ENCODE results near the gene TMCO2. TPM values are rescaled to one million over a fixed set of nuclear protein-coding genes. Genes with fewer than 3 reads are reported as not detected.

TMCO2 gene
- total and polyA plus RNA-seq, 11 donors, result not detected

DNA sequence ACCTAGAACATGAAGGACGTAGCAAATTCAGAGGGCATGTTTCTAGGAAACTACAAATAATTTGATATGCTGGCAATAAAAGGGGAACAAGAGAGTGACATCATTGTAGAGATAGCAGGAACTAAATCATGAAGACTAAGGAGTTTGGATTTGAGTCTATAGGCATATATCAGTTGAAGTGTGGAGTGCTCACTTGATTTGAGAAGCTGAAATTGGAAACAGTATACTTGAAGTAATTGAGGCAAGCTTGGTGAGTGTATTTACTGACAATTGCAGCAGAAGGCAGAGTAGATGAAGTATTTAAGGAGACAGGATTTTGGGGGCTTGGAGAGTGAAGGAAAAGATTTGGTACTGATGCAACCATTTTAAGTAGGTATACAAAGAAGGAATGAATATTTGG lies 6.4 kb upstream of the TMCO2 start:
- H3K27me3 ChIP-seq, result no peaks in the 10 kb centered on the region
- no peak overlapping the region for H3K4me3 ChIP-seq
- peaks cover 0 to 40% (median 28%) of the 10 kb centered on the region in 9 donors for H3K36me3 ChIP-seq
- ATAC-seq (no peak), DNase-seq (no peak)
- TF ChIP-seq, protein P1, sequence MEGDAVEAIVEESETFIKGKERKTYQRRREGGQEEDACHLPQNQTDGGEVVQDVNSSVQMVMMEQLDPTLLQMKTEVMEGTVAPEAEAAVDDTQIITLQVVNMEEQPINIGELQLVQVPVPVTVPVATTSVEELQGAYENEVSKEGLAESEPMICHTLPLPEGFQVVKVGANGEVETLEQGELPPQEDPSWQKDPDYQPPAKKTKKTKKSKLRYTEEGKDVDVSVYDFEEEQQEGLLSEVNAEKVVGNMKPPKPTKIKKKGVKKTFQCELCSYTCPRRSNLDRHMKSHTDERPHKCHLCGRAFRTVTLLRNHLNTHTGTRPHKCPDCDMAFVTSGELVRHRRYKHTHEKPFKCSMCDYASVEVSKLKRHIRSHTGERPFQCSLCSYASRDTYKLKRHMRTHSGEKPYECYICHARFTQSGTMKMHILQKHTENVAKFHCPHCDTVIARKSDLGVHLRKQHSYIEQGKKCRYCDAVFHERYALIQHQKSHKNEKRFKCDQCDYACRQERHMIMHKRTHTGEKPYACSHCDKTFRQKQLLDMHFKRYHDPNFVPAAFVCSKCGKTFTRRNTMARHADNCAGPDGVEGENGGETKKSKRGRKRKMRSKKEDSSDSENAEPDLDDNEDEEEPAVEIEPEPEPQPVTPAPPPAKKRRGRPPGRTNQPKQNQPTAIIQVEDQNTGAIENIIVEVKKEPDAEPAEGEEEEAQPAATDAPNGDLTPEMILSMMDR (IDR thresholded peaks at IDR 0.05), result no peak
- TF ChIP-seq POLR2A (IDR thresholded peaks at IDR 0.05), result no peak
- no peaks in the 10 kb centered on the region for H3K9me3 ChIP-seq
- peaks cover 0 to 16% (median 5%) of the 10 kb centered on the region in 12 donors for H3K4me1 ChIP-seq
- peak overlapping the region in 1 of 12 donors; percentile 1 for H3K27ac ChIP-seq
- WGBS, 4 donors, result 86 to 91% (median 89%) methylated on average over 1 of the region's 1 CpG
- intact Hi-C loops (cut with DNase I), result no loop called here

DNA sequence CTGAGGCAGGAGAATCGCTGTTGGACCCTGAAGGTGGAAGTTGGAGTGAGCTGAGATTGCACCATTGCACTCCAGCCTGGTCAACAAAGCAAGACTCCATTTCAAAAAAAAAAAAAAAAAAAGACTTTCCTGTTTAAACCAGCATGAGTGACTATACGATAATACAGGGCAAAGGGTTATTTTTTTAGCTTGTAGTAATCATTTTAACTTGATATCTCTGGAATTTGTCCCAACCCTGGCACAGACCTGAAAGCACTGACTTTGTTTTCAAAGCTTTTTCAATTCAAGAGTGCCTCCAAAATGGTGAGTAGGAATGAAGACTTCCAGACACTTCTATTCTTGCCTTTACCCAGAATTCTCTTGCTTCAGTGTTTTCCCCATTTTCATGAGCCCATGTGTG lies 4.4 kb upstream of the TMCO2 start:
- DNase-seq (no peak), ATAC-seq (no peak)
- peaks cover 0 to 16% (median 5%) of the 10 kb centered on the region in 12 donors for H3K4me1 ChIP-seq
- H3K27ac ChIP-seq, result no peak overlapping the region
- no peaks in the 10 kb centered on the region for H3K27me3 ChIP-seq
- no peak overlapping the region for H3K4me3 ChIP-seq
- no peaks in the 10 kb centered on the region for H3K9me3 ChIP-seq
- 35 to 55% (median 48%) methylated on average over 2 of the region's 2 CpGs for WGBS, 4 donors
- TF ChIP-seq POLR2A (IDR thresholded peaks at IDR 0.05), result no peak
- TF ChIP-seq, protein P1 (IDR thresholded peaks at IDR 0.05), result no peak
- intact Hi-C loops (cut with DNase I), result no loop called here
- peaks cover 0 to 20% (median 9%) of the 10 kb centered on the region in 9 donors for H3K36me3 ChIP-seq

DNA sequence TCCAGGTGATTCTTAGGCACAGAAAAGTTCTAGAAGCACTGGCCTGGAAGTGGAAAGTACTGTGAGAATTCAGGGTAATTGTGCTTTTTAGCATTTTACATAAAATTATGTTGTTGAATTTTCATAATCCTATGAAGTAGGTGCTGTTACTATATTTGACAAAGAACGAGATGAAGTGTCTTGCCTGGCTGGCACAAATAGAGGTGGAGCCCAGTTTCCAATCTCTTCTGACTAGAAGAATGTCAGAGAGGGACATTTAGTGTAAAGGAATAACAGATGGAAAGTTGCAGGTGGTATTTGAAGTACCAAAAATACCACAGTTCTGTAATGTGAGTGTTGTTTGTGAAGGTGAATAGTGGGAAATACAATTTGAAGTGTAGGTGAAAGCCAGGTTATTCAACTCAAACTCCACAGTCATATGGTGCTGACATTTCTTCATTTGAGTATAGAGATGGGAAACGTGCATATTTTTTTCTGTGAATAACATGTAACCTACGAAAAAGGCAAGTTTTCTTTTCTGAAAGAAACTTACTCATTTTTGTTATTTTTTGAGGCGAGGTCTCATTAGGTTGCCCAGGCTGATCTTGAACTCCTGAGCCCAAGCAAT lies 3.5 kb upstream of the TMCO2 start:
- peak in 1 of 4 donors; percentile 45 for ATAC-seq
- intact Hi-C loops (cut with DNase I), result no loop called here
- TF ChIP-seq POLR2A (IDR thresholded peaks at IDR 0.05), result no peak
- TF ChIP-seq, protein P1 (IDR thresholded peaks at IDR 0.05), result no peak
- Histone ChIP-seq H3K9me3 (no peaks in the 10 kb centered on the region), H3K27me3 (no peaks in the 10 kb centered on the region), H3K4me3 (no peak overlapping the region), H3K4me1 (peaks cover 0 to 16% (median 5%) of the 10 kb centered on the region in 12 donors), H3K27ac (no peak overlapping the region), H3K36me3 (peaks cover 0 to 11% (median under 1%) of the 10 kb centered on the region in 9 donors)
- WGBS, 4 donors, result 64 to 72% (median 67%) methylated on average over 4 of the region's 4 CpGs
- no peak for DNase-seq

DNA sequence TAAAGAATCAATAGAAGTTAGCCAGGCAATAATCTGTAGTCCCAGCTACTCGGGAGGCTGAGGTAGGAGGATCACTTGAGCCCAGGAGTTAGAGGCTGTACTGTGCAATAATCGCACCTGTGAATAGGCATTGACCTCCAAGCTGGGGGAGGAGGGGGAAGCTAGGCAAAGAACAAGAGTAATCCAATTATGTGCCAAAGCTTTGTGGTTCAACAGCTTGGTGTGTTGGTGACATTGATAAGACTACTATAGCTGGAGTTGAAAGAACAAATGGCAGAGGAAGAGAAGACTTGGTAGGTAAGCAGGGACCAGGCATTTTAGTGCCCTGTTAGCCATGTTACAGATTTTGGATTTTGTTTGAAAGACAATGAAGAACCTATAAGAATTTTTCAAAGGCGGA lies 2.1 kb upstream of the TMCO2 start:
- intact Hi-C loops (cut with DNase I), result no loop called here
- TF ChIP-seq, protein P1 (IDR thresholded peaks at IDR 0.05), result no peak
- TF ChIP-seq POLR2A (IDR thresholded peaks at IDR 0.05), result no peak
- H3K4me3 ChIP-seq, result no peak overlapping the region
- no peaks in the 10 kb centered on the region for H3K27me3 ChIP-seq
- peaks cover 0 to 16% (median 5%) of the 10 kb centered on the region in 12 donors for H3K4me1 ChIP-seq
- WGBS, 4 donors, result 92 to 98% (median 96%) methylated on average over 3 of the region's 3 CpGs
- ATAC-seq (no peak), DNase-seq (no peak)
- no peaks in the 10 kb centered on the region for H3K36me3 ChIP-seq
- no peaks in the 10 kb centered on the region for H3K9me3 ChIP-seq
- H3K27ac ChIP-seq, result no peak overlapping the region

Measured in heart left ventricle (tissue), 16 donors.